ENCODE data around the gene CSPG4.
"Not testable (repeated sequence)": the region's sequence is repeated elsewhere in the genome, so short reads cannot be mapped to it uniquely, and the experiment has no call there.

The CSPG4 gene, protein sequence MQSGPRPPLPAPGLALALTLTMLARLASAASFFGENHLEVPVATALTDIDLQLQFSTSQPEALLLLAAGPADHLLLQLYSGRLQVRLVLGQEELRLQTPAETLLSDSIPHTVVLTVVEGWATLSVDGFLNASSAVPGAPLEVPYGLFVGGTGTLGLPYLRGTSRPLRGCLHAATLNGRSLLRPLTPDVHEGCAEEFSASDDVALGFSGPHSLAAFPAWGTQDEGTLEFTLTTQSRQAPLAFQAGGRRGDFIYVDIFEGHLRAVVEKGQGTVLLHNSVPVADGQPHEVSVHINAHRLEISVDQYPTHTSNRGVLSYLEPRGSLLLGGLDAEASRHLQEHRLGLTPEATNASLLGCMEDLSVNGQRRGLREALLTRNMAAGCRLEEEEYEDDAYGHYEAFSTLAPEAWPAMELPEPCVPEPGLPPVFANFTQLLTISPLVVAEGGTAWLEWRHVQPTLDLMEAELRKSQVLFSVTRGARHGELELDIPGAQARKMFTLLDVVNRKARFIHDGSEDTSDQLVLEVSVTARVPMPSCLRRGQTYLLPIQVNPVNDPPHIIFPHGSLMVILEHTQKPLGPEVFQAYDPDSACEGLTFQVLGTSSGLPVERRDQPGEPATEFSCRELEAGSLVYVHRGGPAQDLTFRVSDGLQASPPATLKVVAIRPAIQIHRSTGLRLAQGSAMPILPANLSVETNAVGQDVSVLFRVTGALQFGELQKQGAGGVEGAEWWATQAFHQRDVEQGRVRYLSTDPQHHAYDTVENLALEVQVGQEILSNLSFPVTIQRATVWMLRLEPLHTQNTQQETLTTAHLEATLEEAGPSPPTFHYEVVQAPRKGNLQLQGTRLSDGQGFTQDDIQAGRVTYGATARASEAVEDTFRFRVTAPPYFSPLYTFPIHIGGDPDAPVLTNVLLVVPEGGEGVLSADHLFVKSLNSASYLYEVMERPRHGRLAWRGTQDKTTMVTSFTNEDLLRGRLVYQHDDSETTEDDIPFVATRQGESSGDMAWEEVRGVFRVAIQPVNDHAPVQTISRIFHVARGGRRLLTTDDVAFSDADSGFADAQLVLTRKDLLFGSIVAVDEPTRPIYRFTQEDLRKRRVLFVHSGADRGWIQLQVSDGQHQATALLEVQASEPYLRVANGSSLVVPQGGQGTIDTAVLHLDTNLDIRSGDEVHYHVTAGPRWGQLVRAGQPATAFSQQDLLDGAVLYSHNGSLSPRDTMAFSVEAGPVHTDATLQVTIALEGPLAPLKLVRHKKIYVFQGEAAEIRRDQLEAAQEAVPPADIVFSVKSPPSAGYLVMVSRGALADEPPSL (N-terminal part only)

DNA sequence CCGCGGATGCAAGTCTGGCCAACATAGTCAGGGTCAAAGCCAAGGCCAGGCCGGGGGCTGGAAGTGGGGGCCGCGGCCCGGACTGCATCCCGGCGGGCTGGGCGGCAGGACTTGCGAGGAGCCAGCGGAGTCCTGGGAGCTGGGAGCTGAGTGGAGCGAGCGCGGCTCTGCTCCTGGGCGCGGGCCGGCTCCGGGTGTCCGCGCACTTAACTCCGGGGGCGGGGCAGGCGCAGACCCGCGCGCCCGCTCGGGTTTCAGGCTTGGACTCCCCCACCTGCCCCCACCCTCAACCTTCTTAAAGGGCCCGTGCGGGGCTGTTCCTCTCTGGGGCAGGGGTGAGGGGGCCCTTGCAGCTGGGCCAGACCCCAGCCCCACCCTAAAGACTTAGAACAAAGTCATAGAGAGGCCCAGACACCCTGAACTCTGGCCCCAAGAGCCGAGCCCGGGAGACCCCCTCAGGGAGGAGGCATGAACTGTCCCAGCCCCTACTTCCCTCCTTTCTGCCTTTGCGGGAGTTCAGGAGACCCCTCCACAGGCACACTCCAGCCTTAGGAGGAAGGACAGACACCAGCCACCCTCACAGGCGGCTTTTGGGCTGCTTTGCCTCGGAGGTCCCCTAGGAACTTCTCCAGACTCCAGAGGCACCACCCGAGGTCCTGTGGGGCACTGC is at the start of gene CSPG4:
Gene CSPG4 (minus strand): TSS at position 181 of the 670 bp plus-strand sequence. CDS start 93 bp downstream, at position 88.
- no peak for DNase-seq (ENCODE audit: extremely low read depth in 1 of 2, low read depth in 1 of 2)

DNA sequence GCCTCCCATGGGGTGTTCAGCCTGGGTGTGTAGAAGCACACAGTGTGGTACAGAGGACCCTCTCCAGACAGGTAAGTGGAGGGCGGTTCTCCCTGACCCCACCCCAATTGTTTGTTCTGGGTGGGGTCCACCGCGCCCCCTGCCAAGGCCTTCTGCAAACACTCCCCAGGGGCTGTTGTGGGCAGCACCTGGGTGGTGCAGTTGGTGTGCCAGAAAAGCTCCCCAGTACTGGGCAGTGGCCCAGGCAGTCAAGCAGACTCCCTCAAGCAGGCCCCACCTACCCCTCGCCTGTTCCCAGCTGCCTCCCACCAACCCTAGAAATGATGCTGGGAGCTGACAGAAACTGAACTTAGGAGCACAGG is 49.7 kb upstream of the CSPG4 start:
- not testable (repeated sequence) for DNase-seq (ENCODE audit: extremely low read depth in 1 of 2, low read depth in 1 of 2)

DNA sequence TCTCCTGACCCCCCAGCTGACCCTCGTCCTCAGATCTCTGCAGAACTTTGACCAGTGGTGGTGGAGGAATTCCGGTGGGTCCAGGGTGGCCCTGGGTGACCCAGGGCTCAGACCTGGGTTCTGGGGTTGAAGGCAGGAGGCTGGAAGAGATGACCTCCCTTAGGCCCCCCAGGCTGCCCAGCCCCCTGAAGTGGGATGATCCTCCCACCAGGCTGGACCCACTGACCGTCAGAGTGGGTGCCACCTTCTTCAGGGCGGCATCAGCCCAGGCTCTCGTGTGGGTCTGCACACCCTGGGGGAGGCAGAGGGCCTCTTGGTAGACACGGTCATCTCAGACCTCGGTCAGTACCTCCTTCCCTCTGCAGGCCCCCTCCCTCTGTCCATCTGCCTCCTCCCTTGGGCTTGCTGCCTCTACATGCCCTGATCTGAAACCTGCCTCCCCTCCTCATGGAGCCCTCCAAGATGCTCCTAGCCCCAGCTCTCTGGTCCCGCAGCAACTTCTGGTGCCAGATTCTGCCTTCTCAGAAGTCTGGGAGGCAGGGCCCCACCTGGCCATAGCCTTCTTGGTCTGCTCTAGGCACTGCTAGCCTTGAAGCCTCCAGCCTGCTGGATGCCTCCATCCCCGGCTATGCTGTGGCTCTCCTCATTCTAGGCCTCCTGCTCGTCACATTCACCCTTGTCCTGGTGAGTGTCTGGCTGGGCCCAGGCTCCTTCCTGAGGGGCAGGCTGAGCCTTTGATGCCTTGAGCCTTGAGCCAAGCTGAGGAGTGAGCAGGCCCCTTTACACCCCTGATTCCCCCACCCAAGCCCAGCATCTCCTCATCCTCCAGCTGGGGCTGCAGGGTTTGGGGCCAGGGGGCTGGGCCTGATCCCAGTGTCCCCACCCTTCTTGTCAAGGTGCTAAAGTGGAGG is 49.1 kb upstream of the CSPG4 start:
- DNase-seq (ENCODE audit: extremely low read depth in 1 of 2, low read depth in 1 of 2): no peak

DNA sequence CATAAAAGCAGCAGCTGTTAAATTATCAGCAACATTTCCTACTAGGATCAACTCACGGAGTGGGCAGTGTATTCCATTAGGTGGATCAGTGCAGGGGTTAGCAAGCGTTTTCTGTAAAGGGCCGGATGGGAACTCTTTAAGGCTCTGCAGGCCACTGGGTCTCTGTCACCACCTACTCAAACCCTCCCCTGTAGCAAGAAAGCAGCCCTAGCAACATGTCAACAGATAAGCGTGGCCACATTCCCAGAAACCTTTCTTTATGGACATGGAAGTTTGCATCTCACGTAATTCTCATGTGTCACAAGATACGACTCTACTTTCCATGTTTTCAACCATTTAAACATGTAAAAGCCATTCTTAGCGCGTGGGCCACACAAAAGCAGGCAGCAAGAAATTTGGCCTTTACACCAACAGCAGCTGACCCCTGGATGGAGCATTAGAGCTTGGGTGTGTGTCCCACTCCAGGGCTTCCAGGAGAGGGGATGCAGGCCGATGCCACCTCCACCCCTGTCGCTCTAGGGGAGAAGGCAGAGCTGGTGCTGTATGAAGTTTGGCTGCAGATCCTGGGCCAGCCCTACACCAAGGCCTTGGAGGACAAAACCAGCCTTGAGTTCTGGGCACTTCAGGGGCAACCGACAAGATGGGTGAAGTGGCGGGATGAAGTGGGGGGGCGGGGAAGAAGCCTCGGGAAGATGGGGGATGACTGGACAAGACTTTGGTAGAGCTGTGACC is 48.2 kb upstream of the CSPG4 start:
- no peak for DNase-seq (ENCODE audit: extremely low read depth in 1 of 2, low read depth in 1 of 2)

DNA sequence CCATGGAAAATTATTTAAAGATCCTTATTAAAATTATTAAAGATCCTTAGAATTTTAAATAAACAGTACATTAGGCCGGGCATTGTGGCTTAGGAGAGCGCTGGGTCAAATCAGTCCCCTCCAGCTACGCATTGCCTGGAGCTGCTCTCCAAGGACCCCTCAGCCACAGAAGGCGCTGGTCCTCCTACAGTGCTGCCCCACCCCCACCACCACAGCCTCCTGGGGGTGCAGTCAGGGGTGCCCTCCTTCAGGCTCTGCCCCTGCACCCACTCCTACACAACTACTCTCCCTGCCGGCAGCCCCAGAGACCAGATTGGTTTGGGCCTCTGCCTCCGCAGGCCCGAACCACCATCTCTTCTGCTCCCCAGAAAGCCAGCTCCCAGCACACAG is 47.5 kb upstream of the CSPG4 start:
- not testable (repeated sequence) for DNase-seq (ENCODE audit: extremely low read depth in 1 of 2, low read depth in 1 of 2)

DNA sequence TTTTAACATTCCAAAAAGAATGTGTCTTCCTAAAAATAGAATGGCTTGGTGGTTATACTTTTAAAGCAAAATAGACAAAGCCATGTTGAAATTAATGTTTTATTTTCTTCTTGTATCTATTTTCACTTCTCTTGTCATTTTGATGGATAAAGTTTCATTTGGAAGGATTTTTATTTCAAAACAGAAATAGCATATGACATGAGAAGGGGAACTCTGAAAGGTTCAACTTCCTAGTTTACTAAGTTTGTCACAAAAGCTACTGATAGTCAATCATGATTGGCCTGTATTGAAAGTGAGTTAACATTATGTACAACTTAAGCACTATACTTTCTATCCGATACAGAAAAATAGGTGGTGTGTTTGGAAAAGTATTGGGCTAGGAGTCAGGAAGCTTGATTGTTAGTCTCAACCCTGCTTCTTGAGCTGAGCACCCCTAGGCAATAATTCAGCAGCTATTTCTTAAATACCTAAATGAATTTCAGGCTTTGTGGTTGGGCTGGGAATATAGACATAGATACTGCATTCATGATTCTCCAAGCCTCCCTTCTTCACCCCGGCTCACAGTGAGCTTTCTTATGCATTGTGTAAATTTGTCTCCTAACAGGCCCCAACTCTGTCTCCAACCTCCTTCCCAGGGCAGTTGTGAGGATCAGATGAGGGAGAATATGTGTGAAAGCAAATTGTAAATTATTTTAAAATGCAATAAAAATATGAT is 46.9 kb upstream of the CSPG4 start:
- no peak for DNase-seq (ENCODE audit: extremely low read depth in 1 of 2, low read depth in 1 of 2)

DNA sequence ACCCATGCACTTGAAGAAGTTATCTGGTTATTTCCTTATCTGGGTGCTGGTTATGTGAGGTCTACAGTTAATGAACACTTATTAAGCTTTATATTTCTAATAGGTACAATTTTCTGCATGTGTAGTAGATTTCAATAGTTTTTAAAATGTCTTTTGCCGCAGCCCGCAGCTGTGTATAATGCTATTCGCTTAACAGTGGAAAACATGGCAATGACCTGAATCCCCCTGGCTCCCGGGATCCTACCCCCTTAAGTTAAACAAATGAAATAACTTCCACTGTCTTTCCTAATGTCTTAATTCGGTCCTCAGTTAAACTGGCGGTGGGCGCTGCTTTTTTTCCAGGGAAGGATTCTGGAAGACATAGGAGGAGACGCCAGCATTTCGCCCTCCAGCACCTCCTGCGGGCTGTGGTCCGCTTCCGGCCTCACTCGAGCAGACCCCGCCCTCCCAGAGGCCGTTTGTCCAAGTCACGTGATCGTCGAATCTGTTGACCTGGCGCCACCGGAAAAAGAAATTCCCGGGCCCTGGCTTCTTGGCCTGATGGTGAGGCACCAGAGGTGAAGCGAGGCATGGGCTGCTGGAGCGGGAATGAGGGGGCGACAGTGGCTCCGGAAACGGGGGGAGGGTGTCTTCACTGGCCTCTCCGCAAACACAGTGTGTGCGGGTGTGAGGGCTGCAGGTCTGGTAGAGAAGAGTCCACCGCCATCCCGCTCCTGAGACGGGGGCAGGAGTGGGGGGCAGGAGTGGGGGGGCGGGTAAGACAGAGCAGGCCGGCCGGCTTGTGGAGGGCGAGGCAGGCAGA is 45.6 kb upstream of the CSPG4 start:
- peak in 1 of 2 donors; percentile 29 for DNase-seq (ENCODE audit: extremely low read depth in 1 of 2, low read depth in 1 of 2)

DNA sequence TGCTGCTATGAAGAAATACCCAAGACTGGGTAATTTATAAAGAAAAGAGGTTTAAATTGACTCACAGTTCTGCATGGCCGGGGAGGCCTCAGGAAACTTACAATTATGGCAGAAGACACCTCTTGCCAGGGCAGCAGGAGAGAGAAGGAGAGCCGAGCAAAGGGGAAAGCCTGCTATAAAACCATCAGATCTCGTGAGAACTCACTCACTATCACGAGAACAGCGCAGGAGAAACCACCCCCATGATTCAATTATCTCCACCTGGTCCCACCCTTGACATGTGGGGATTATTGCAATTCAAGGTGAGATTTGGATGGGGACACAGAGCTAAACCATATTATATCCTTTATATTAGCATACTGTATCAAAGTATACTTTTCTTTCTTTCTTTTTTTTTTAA is 42.2 kb upstream of the CSPG4 start:
- DNase-seq (ENCODE audit: extremely low read depth in 1 of 2, low read depth in 1 of 2): not testable (repeated sequence)

DNA sequence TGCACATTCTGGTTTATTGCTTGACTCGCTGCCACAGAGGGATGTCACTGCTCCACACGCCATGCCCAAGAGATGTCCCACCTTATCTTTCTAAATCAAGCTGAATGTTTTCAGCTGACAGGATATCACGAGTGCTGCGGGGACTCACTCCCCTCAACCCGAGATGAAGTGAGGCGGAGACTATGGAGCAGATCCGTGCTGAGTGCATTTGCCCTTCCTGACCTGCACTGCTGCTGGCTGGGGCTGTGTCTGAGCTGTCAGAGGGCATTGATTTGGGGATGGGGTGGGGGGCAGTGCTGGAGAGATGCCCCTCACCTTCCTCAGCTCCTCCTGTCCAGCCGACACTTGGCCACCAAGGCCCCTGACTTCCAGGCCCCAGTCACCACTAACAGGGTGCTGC is 40.5 kb upstream of the CSPG4 start:
- no peak for DNase-seq (ENCODE audit: extremely low read depth in 1 of 2, low read depth in 1 of 2)

DNA sequence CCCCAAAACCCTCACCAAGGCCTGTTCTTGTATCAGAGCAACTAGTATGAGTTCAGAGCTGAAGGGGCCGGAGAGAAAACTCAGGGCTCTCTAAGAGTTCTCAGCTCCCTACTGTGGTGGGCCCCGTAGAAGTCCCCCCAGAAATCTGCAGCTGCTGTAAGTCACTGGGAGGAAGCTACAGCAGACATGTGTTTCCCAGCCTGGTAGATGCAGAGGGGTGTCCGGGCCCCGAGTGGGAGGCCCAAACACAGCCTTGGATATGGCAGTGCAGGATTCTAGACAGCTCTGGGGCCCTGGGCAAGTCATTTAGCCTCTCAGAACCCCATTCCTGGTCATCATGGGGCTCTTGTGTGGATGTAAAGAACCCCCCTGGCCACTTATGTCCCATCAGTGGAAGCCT is 39.2 kb upstream of the CSPG4 start:
- DNase-seq (ENCODE audit: extremely low read depth in 1 of 2, low read depth in 1 of 2): no peak

DNA sequence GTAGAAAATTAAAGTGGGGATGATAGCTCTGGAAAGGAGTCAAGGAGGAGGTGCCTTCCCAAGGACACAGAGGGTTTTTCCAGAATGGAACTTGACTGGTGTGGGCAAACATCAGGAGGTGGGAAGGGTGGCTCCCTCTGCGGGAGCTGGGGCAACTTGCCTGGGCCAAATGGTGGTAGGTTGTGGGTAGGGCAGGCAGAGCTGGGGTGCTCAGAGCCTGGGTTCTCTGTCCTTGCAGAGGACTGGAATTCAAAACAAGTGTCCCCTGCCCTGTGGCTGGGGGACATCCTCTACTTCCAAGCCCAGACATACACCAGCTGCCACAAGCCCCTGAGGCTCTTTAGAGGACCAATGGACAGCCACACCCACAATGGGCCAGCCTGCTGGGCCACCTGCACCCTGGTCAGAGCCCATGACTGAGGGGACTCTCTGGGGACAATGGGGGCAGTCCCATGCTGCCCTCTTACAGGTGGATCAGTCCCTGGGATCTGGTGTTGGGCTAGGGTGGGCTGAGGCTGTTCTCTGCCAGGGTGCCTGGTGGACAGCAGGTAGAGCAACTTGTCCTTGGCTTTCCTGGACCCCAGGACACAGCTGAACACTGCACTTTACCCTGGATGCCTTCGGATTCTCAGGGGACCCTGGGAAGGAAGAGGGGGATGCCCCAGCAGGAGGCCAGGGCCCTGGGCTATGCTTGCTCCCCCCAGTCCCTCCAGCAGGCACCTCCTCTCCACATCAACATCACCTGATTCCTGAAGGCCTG is 38.6 kb upstream of the CSPG4 start:
- DNase-seq (ENCODE audit: extremely low read depth in 1 of 2, low read depth in 1 of 2): no peak

DNA sequence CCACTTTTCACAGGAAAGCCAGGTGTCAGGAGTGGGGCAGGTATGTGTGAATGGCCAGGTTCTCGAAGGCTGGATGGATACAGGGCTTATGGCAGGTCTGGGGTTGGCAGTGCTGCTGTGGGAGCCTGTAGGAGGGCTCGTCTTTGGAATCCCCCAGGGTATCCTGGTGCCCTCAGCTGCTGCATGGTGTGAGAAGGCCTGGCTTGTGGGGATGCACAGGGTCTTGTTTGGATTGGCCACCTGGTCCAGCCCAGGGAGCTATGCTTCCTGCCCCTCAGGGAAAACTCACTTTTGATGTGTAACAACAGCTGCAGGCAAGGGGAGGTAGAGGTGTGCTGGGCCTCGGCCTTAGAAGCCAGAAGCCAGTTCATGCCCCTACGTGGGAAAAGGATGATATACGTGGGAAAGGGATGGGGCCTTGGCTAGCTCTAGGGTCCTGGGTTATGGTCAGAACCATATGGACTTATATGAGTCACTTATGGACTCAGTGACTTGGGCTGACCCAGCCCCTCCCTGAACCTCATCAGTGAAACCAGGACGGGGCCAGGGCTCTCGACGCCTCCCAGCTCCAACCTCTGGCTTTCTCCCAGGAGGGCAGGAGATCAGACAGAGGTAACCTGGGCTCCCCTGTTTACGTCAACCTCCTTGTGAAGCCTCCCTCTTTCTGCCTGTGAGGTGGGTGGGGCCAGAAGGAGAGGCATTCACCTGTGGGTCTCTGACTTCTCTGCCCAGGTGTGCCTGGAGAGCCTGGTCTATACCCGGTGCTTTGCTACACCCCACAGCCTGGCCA is 37.8 kb upstream of the CSPG4 start:
- DNase-seq (ENCODE audit: extremely low read depth in 1 of 2, low read depth in 1 of 2): no peak

DNA sequence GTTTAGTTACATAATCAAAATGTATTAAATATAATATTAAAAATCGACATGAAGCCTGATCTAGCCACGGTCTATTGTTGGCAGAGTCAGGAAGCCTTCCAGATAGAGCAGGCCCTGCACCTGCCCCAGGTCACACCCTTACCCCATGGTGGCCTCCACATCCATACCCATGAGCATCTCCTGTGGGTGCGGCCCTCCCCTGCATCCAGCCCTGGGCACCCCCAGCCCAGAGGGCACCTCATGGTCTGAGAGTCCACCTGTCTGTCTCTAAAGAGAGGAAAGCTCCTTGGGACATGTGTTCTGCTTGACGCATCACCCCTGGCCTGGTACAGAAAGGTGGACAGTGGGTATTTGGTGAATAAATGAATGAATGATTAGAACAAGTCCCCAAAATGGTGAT is 37.2 kb upstream of the CSPG4 start:
- no peak for DNase-seq (ENCODE audit: extremely low read depth in 1 of 2, low read depth in 1 of 2)

DNA sequence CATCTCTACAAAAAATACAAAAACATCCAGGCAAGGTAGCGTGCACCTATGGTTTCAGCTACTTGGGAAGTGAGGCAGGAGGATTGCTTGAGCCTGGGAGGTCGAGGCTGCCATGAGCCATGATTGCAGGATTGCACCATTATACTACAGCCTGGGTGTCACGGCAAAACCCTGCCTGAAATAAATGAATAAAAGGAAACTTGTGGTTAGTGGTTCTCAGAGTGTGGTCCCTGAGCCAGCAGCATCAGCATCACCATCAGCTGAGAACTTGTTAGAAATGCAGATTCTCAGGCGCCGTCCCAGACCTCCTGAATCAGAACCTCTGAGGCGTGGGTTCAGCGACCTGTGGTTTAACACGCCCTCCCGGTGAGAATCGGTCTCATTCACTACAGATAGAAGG is 36.2 kb upstream of the CSPG4 start:
- DNase-seq (ENCODE audit: extremely low read depth in 1 of 2, low read depth in 1 of 2): not testable (repeated sequence)

DNA sequence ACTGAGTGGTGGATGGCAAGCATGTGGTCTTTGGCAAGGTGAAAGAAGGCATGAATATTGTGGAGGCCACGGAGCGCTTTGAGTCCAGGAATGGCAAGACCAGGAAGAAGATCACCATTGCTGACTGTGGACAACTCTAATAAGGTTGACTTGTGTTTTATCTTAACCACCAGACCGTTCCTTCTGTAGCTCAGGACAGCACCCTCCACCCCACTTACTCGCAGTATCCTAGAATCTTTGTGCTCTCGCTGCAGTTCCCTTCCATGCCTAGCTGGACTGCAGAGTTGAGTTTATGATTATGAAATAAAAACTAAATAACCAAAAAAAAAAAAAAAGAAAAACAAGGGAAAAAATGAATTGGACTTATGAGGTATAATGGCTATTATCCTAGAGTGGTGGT is 34.5 kb upstream of the CSPG4 start:
- DNase-seq (ENCODE audit: extremely low read depth in 1 of 2, low read depth in 1 of 2): not testable (repeated sequence)

DNA sequence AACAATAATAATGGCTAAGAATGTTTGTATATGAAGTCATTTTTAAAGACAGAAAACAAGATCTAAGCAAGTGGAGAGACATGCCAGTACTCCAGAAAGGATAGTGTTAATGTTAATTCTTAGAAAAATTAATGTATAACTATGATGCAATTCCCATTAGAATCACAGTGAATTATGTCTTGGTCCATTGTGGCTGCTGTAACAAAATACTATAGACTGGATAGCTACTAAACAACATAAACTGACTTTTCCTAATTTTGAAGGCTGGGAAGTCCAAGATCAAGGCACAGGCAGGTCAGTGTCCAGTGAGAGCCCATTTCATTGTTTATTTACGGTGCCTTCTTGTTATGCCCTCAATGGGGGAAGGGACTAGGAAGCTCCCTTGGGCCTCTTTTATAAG is 32.7 kb upstream of the CSPG4 start:
- no peak for DNase-seq (ENCODE audit: extremely low read depth in 1 of 2, low read depth in 1 of 2)

Measured in activated CD8-positive, alpha-beta memory T cell treated with anti-CD3 and anti-CD28 coated beads for 1 hour (primary cell).